DMS114 treated with DMSO at 0.1 percent for 48 hours (cell line): Measurements from ENCODE around the gene RPTOR.
"Not testable (repeated sequence)": the region's sequence is repeated elsewhere in the genome, so short reads cannot be mapped to it uniquely, and the experiment has no call there.

ENCODE experiments used
- DNase-seq: peaks from one replicate; lab custom pipeline; 2025; ENCODE audit not compliant: unreplicated experiment; lab: John Stamatoyannopoulos, UW

RPTOR gene

GRCh38 chr17:80794281-80795089 is 249.8 kb downstream of the RPTOR start:
- DNase-seq, result no peak

- no peak for DNase-seq
These were observed 250.5 kb downstream of the RPTOR start for GRCh38 chr17:80795090-80795580.

GRCh38 chr17:80795754-80796153 is 251.1 kb downstream of the RPTOR start:
- DNase-seq, result no peak

GRCh38 chr17:80796430-80796861 is 251.8 kb downstream of the RPTOR start:
- DNase-seq, result no peak

GRCh38 chr17:80797222-80797621 is 252.6 kb downstream of the RPTOR start:
- DNase-seq, result not testable (repeated sequence)

- DNase-seq, result no peak
These were observed 253.3 kb downstream of the RPTOR start for GRCh38 chr17:80797741-80798594.

- DNase-seq, result no peak
These were observed 254.2 kb downstream of the RPTOR start for GRCh38 chr17:80798595-80799537.

- no peak for DNase-seq
These were observed 255.2 kb downstream of the RPTOR start for GRCh38 chr17:80799538-80800480.

- no peak for DNase-seq
These were observed 256.1 kb downstream of the RPTOR start for GRCh38 chr17:80800481-80801391.

GRCh38 chr17:80802626-80803450 is 258.2 kb downstream of the RPTOR start:
- no peak for DNase-seq

- DNase-seq, result no peak
These were observed 259.1 kb downstream of the RPTOR start for GRCh38 chr17:80803451-80804428.

- no peak for DNase-seq
These were observed 259.8 kb downstream of the RPTOR start for GRCh38 chr17:80804466-80804865.

GRCh38 chr17:80805032-80805751 is 260.6 kb downstream of the RPTOR start:
- DNase-seq, result no peak

GRCh38 chr17:80807014-80807413 is 262.4 kb downstream of the RPTOR start:
- DNase-seq, result no peak

- no peak for DNase-seq
These were observed 263.2 kb downstream of the RPTOR start for GRCh38 chr17:80807882-80808281.
